ENCODE results near the gene MFRP. TPM values are rescaled to one million over a fixed set of nuclear protein-coding genes. Genes with fewer than 3 reads are reported as not detected.

MFRP gene
- total RNA-seq, 1 donor from 2014 or later = not detected

DNA sequence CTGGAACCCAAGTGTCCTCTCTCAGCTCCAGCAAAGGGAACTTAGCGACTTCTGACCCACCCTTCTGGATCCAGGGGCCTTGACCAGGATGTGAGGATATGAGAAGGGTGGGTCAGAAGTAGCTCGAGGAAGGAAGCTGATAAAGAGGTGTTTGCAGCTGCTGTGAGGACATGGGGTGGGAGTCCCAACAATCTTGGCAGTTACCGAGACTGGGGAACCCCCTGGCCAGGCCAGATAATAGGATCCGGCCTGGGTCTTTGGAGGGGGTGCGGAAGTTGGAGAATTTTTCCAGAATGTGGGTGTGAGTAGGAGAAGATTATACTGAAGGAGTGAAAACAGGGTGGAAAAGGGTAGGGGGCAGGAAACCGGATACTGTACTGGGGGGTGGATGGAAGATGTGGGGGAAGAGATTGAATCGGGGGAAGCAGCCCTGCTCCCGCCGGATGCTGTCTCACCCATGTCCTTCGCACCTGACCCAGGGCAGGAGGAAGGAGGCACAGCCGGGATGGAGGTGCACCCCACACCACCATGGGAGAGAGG lies 26.7 kb downstream of the MFRP start:
- H3K4me3 Mint-ChIP-seq = peak overlapping the region; percentile 79
- peaks cover 49% of the 10 kb centered on the region for H3K4me1 Mint-ChIP-seq
- H3K9me3 Mint-ChIP-seq = no peaks in the 10 kb centered on the region
- TF ChIP-seq, protein P1, sequence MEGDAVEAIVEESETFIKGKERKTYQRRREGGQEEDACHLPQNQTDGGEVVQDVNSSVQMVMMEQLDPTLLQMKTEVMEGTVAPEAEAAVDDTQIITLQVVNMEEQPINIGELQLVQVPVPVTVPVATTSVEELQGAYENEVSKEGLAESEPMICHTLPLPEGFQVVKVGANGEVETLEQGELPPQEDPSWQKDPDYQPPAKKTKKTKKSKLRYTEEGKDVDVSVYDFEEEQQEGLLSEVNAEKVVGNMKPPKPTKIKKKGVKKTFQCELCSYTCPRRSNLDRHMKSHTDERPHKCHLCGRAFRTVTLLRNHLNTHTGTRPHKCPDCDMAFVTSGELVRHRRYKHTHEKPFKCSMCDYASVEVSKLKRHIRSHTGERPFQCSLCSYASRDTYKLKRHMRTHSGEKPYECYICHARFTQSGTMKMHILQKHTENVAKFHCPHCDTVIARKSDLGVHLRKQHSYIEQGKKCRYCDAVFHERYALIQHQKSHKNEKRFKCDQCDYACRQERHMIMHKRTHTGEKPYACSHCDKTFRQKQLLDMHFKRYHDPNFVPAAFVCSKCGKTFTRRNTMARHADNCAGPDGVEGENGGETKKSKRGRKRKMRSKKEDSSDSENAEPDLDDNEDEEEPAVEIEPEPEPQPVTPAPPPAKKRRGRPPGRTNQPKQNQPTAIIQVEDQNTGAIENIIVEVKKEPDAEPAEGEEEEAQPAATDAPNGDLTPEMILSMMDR (conservative IDR thresholded peaks at IDR 0.05) = no peak
- DNase-seq (ENCODE audit: low read depth, low spot score) = no peak
- H3K36me3 Mint-ChIP-seq (ENCODE audit: low read depth) = no peaks in the 10 kb centered on the region
- peak overlapping the region; percentile 97 for H3K27ac Mint-ChIP-seq (ENCODE audit: unreplicated experiment)
- H3K27me3 Mint-ChIP-seq (ENCODE audit: low read depth) = peaks cover 20% of the 10 kb centered on the region

DNA sequence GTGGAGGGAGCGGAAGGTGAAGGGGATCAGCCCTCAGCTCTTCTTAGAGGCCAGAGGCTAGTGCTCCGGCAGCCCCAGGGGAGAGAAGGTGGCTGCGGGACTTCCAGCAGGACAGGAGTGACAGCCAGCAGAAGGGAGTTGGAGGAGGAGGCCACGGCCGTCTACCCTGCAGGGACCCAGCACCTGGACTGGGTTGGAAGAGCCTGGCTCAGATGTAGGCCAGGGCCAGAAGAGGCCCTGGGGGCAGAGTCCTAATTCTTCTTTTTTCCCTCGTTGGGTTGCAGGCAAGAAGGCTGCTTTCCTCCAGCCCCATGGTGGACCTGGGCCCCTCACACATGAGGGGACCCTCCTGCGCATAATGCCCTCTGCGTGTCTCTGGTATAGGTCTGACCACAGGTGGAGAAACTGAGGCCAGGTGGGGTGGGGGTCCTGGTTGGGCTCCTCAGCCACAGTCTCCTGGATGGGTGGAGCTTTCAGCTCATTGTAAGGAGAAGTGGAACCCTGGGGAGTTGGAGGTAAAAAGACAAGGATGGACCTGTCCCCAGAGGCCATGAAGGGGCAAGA lies 27.3 kb downstream of the MFRP start:
- Mint-ChIP-seq H3K27me3 (ENCODE audit: low read depth) (peaks cover 26% of the 10 kb centered on the region), H3K4me1 (peaks cover 49% of the 10 kb centered on the region), H3K9me3 (no peaks in the 10 kb centered on the region), H3K27ac (ENCODE audit: unreplicated experiment) (peak overlapping the region; percentile 97), H3K36me3 (ENCODE audit: low read depth) (no peaks in the 10 kb centered on the region), H3K4me3 (peak overlapping the region; percentile 79)
- TF ChIP-seq, protein P1 (conservative IDR thresholded peaks at IDR 0.05) = no peak
- DNase-seq (ENCODE audit: low read depth, low spot score) = no peak

DNA sequence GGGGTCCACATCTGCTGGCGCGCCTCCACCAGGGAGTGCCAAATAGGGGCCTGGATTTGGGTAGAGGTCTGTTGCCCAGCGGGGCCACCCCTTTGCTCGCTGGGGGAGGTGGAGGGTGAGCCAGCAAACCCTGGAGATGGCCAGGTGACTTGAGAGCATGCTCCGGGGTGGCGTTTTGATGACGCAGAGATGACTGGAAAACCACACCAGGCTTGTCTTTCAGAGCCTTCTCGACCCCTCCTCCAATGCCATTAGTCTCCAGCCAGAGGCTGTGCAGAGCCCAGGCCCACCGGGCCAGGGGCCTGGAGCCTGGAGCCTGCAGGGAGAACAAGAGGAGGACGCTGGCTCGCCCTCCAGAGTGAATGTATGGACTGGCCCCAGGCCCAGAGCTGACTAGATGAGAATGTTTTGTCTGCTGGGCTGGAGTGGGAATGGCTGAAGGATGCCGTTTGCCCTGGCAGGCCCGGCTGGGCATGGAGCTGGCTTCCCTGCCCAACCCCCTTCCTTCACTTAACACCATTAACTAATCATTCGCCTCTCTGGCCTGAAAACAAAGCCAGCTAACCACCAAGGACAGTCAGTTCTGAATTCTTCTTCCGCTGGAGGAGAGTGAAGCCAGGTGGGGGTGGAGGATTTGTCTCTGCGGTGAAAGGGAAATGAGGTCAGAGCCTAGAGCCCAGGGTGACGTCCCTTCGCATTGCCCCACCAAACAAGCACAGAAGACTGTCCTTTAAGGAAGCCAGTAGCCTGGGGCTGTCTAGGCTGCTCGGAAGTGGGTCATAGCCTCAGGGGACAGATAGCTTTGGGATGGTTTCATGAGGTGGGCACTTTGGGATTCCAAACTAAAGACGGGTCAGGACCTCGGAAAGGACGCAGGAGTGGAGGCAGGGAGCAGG lies 28.0 kb downstream of the MFRP start:
- H3K9me3 Mint-ChIP-seq = no peaks in the 10 kb centered on the region
- peaks cover 28% of the 10 kb centered on the region for H3K27me3 Mint-ChIP-seq (ENCODE audit: low read depth)
- H3K4me3 Mint-ChIP-seq = peak overlapping the region; percentile 79
- peaks cover 42% of the 10 kb centered on the region for H3K4me1 Mint-ChIP-seq
- H3K36me3 Mint-ChIP-seq (ENCODE audit: low read depth) = no peaks in the 10 kb centered on the region
- DNase-seq (ENCODE audit: low read depth, low spot score) = no peak
- peak overlapping the region; percentile 65 for H3K27ac Mint-ChIP-seq (ENCODE audit: unreplicated experiment)
- TF ChIP-seq, protein P1 (conservative IDR thresholded peaks at IDR 0.05) = no peak

DNA sequence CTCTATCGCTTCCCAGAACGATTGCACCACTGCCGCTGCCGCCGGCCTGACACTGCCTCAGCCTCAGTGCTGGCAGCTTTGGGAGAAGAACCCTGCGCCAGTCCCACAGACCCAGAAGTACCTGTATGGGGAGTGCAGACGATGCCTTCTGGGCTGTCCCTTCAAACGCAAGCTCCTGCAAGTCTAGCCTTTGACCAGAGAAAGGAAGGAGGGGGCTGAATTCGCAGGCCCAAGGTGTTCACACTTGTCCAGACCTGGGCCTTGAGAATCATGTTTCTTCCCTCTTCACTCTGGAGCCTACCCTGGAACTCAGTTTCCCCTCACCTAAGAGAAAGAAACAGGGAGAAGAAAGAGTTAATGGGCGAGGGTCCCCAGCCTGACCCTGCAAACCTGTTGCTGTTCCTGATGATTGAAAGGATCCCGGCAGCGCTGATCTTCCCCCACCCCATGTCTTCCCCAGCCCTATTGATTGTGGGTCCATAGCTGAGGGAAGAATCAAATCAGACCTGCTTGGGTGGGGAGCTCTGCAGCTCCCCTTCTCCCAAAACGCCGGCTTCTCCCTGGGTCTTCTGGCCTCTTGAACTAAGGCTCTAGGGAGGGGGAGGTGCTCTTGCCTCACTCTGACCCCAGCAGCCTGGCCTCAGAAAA lies 28.8 kb downstream of the MFRP start:
- peaks cover 28% of the 10 kb centered on the region for H3K27me3 Mint-ChIP-seq (ENCODE audit: low read depth)
- peak overlapping the region; percentile 79 for H3K4me3 Mint-ChIP-seq
- H3K9me3 Mint-ChIP-seq = no peaks in the 10 kb centered on the region
- H3K27ac Mint-ChIP-seq (ENCODE audit: unreplicated experiment) = peak overlapping the region; percentile 27
- no peak for DNase-seq (ENCODE audit: low read depth, low spot score)
- peaks cover 39% of the 10 kb centered on the region for H3K4me1 Mint-ChIP-seq
- no peaks in the 10 kb centered on the region for H3K36me3 Mint-ChIP-seq (ENCODE audit: low read depth)
- TF ChIP-seq, protein P1 (conservative IDR thresholded peaks at IDR 0.05) = no peak

DNA sequence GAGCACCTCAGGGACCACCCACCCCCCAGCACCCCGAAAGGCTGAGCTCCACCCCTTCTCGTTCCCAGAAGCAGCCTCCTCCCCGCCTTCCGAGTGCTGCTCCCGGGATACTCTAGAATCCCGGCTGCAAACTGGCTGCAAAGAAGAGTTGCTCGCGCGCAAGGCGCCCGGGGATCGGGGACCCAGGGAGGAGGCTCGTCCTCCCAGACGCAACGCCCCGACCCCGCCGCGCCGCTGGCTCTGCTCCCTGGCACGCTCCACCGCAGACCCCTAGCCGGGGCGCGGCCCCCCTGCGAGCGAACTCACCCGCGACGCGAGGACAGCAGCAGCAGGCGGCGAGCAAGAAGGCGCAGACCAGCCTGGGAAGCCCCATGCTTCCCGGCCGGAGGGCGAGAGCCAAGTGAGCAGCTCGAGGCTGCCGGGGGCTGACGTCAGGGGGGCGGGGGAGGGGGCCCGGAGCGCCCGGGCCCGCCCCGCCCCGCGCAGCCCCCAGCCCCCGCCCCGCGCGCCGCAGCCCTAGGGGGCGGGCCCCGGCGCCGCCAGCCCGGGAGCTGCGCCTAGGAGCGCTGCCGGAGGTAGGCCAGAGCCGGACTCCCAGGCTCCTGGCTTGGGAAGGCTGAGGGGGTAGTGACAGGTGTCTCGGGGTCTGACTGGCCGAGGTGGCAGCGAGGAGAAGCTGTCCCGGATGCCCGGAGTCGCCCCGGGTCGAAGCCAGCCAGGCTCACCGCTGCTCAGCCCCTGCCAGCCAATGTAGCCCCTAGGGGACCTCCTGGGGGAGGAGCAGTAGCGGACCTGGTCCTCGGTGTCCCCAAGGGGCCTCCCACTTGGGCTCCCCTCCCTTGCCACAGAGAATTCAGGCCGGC lies 29.5 kb downstream of the MFRP start, which contains the start of gene MCAM:
TSS of gene MCAM (minus strand) at position 402 of the 863 bp plus-strand sequence. CDS start at position 373, 29 bp downstream.
- Mint-ChIP-seq H3K27ac (ENCODE audit: unreplicated experiment) (peak within 1 kb of the TSS; percentile 35), H3K4me1 (peaks cover 35% of the 10 kb centered on the region), H3K4me3 (peak within 1 kb of the TSS; percentile 87), H3K36me3 (ENCODE audit: low read depth) (no peaks in the 10 kb centered on the region), H3K9me3 (no peaks in the 10 kb centered on the region), H3K27me3 (ENCODE audit: low read depth) (peaks cover 28% of the 10 kb centered on the region)
- peak; percentile 45 for DNase-seq (ENCODE audit: low read depth, low spot score)
- TF ChIP-seq, protein P1 (conservative IDR thresholded peaks at IDR 0.05) = no peak

Measured in neural crest cell (in vitro differentiated cells).